ENCODE results near the gene TSPAN10. TPM values are rescaled to one million over a fixed set of nuclear protein-coding genes. Genes with fewer than 3 reads are reported as not detected.

The TSPAN10 gene
- total and polyA plus RNA-seq, 8 donors: 0.52 to 7.1 (median 3.6) TPM

DNA sequence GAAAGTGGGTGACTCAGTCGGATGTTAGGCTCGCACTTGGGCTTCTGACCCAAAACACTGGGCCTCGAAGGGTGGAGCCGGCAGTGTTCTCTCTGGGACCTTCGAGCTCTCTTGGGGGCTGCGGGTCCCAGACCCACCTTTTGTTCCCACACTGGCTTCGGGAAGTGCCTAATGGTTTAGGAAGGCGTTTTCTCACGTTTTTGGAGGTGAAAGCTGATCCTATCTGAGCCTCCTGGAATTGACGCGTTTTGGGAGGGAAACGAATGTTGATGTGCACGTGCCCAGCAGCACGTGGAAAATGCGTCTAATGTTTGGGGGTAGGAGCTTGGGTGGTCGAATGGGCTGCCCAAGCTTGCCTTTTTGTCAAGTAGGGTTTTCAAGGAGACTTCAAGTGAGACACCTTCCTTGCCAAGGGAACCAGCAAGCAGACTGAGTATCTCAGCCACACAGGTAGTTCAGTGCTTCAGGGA is 47.5 kb downstream of the TSPAN10 start:
- DNase-seq (no peak), ATAC-seq (no peak)
- H3K36me3 ChIP-seq: peaks cover 0 to 56% of the 10 kb centered on the region in 2 donors
- intact Hi-C loops (cut with DNase I): no loop called here
- H3K9me3 ChIP-seq: no peaks in the 10 kb centered on the region
- peak overlapping the region; percentile 93 to 100 for H3K4me3 ChIP-seq
- H3K27ac ChIP-seq: peak overlapping the region; percentile 73 to 87
- peaks cover 14 to 34% of the 10 kb centered on the region in 2 donors for H3K4me1 ChIP-seq
- H3K27me3 ChIP-seq: no peaks in the 10 kb centered on the region
- TF ChIP-seq, protein P1, sequence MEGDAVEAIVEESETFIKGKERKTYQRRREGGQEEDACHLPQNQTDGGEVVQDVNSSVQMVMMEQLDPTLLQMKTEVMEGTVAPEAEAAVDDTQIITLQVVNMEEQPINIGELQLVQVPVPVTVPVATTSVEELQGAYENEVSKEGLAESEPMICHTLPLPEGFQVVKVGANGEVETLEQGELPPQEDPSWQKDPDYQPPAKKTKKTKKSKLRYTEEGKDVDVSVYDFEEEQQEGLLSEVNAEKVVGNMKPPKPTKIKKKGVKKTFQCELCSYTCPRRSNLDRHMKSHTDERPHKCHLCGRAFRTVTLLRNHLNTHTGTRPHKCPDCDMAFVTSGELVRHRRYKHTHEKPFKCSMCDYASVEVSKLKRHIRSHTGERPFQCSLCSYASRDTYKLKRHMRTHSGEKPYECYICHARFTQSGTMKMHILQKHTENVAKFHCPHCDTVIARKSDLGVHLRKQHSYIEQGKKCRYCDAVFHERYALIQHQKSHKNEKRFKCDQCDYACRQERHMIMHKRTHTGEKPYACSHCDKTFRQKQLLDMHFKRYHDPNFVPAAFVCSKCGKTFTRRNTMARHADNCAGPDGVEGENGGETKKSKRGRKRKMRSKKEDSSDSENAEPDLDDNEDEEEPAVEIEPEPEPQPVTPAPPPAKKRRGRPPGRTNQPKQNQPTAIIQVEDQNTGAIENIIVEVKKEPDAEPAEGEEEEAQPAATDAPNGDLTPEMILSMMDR (IDR thresholded peaks at IDR 0.05): no peak

DNA sequence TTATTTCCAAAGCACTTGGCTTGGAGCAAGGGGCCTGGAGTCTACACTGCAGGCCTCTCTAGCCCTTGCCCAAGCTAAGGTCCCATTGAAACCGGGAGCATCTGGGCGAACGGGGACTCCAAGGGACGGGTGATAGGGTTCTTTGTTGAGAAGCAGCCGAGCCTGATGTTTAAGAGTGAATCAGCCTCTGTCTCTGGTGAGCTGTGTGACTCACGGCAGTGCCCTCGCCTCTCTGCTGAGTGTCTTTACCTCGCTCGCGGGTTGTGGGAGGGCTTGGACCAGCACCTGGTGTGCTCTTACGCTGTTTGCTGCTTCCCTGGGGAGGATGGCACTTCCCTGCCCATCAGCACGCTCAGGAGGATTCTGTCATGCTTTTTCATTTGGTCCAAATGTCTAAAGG is 48.1 kb downstream of the TSPAN10 start:
- Histone ChIP-seq H3K4me1 (peaks cover 14 to 34% of the 10 kb centered on the region in 2 donors), H3K4me3 (peak overlapping the region in 1 of 2 donors; percentile 93), H3K36me3 (peaks cover 0 to 60% of the 10 kb centered on the region in 2 donors), H3K27ac (peak overlapping the region in 1 of 2 donors; percentile 87), H3K9me3 (no peaks in the 10 kb centered on the region), H3K27me3 (no peaks in the 10 kb centered on the region)
- intact Hi-C loops (cut with DNase I): no loop called here
- ATAC-seq (no peak), DNase-seq (no peak)
- TF ChIP-seq, protein P1 (IDR thresholded peaks at IDR 0.05): no peak

- ATAC-seq: no peak
- H3K36me3 ChIP-seq: peaks cover 0 to 63% of the 10 kb centered on the region in 2 donors
- TF ChIP-seq, protein P1 (IDR thresholded peaks at IDR 0.05): no peak
- H3K27ac ChIP-seq: no peak overlapping the region
- intact Hi-C loops (cut with DNase I): no loop called here
- no peak for DNase-seq
- no peaks in the 10 kb centered on the region for H3K9me3 ChIP-seq
- H3K27me3 ChIP-seq: no peaks in the 10 kb centered on the region
- no peak overlapping the region for H3K4me3 ChIP-seq
- H3K4me1 ChIP-seq: peaks cover 14 to 34% of the 10 kb centered on the region in 2 donors
Observed at GRCh38 chr17:81686614-81687013, 49.6 kb downstream of the TSPAN10 start.

GRCh38 chr17:81687770-81688541 is 51.0 kb downstream of the TSPAN10 start:
- H3K9me3 ChIP-seq: no peaks in the 10 kb centered on the region
- intact Hi-C loops (cut with DNase I): no loop called here
- no peak overlapping the region for H3K4me3 ChIP-seq
- peaks cover 0 to 77% of the 10 kb centered on the region in 2 donors for H3K36me3 ChIP-seq
- no peak overlapping the region for H3K27ac ChIP-seq
- H3K27me3 ChIP-seq: no peaks in the 10 kb centered on the region
- DNase-seq (no peak), ATAC-seq (no peak)
- TF ChIP-seq, protein P1 (IDR thresholded peaks at IDR 0.05): no peak
- H3K4me1 ChIP-seq: peaks cover 11 to 22% of the 10 kb centered on the region in 2 donors

DNA sequence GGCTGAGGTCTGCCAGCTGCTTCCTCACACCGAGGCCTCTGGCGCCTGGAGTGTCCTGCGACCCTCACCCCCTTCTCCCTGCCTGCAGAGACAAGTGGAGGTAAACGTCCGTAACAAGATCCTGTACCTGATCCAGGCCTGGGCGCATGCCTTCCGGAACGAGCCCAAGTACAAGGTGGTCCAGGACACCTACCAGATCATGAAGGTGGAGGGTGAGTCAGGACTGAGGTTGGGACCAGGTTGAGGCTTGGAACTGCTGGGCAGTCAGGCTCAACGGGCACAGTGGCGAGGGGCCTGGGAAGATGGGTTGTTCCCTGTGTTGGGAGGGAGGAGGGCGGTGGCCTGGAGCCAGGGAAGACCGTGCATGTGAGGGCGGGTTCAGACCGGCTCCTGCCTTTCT is 51.6 kb downstream of the TSPAN10 start:
- Histone ChIP-seq H3K4me1 (peaks cover 11 to 20% of the 10 kb centered on the region in 2 donors), H3K36me3 (peaks cover 0 to 83% of the 10 kb centered on the region in 2 donors), H3K27me3 (no peaks in the 10 kb centered on the region), H3K4me3 (no peak overlapping the region), H3K9me3 (no peaks in the 10 kb centered on the region), H3K27ac (no peak overlapping the region)
- TF ChIP-seq, protein P1 (IDR thresholded peaks at IDR 0.05): no peak
- DNase-seq (no peak), ATAC-seq (no peak)
- intact Hi-C loops (cut with DNase I): no loop called here
